H9 (cell line): Measurements from ENCODE around the gene TRIO. TPM values are rescaled to one million over a fixed set of nuclear protein-coding genes. Genes with fewer than 3 reads are reported as not detected.

ENCODE experiments used
- DNase-seq: peaks from one replicate; pipeline ENCODE4 v3.0.0-alpha.2; 2017
- H2AFZ ChIP-seq: one replicate; pipeline ENCODE4 v1.6.1; 2013; ENCODE audit warnings: mild to moderate bottlenecking, low read length, control low read depth, moderate library complexity
- H2AK5ac ChIP-seq: 2 replicates; pipeline ENCODE4 v1.6.1; 2013; ENCODE audit warnings: low read length, control low read depth, mixed read lengths; ENCODE audit not compliant: insufficient read length
- H2BK120ac ChIP-seq: one replicate; pipeline ENCODE4 v1.6.1; 2013; ENCODE audit warnings: low read depth, mild to moderate bottlenecking, low read length, control low read depth, inconsistent platforms; ENCODE audit not compliant: poor library complexity, severe bottlenecking
- H2BK12ac ChIP-seq: 2 replicates; pipeline ENCODE4 v1.6.1; 2013; ENCODE audit warnings: low read length, control low read depth, mixed read lengths, low read depth; ENCODE audit not compliant: insufficient read length
- H2BK15ac ChIP-seq: 2 replicates; pipeline ENCODE4 v1.6.1; 2013; ENCODE audit warnings: low read depth, low read length, control low read depth
- H2BK20ac ChIP-seq: one replicate; pipeline ENCODE4 v1.6.1; 2013; ENCODE audit warnings: low read depth, mild to moderate bottlenecking, low read length, control low read depth, inconsistent platforms; ENCODE audit not compliant: poor library complexity, severe bottlenecking
- H2BK5ac ChIP-seq: 2 replicates; pipeline ENCODE4 v1.6.1; 2013; ENCODE audit warnings: low read length, control low read depth, mixed read lengths; ENCODE audit not compliant: insufficient read length
- H3K14ac ChIP-seq: 2 replicates; pipeline ENCODE4 v1.6.1; 2013; ENCODE audit warnings: low read length, control low read depth; ENCODE audit not compliant: insufficient read depth
- H3K18ac ChIP-seq: 2 replicates; pipeline ENCODE4 v1.6.1; 2013; ENCODE audit warnings: low read depth, mild to moderate bottlenecking, mixed read lengths, low read length, control low read depth; ENCODE audit not compliant: insufficient read length
- H3K23ac ChIP-seq: 2 replicates; pipeline ENCODE4 v1.6.1; 2013; ENCODE audit warnings: low read length, control low read depth, mixed read lengths, low read depth; ENCODE audit not compliant: insufficient read length
- H3K23me2 ChIP-seq: 2 replicates; pipeline ENCODE4 v1.6.1; 2013; ENCODE audit warnings: low read depth, mild to moderate bottlenecking, mixed read lengths, low read length, control low read depth; ENCODE audit not compliant: insufficient read length, poor library complexity, severe bottlenecking
- H3K27ac ChIP-seq: 2 replicates; pipeline ENCODE4 v1.5.1; 2013; ENCODE audit warnings: low read length, control low read depth, mixed read lengths, low read depth; ENCODE audit not compliant: insufficient read length
- H3K27me3 ChIP-seq: 2 replicates; pipeline ENCODE4 v1.6.1; 2013; ENCODE audit warnings: low read length, control low read depth, inconsistent platforms; ENCODE audit not compliant: insufficient read depth
- H3K4ac ChIP-seq: 2 replicates; pipeline ENCODE4 v1.6.1; 2013; ENCODE audit warnings: low read depth, mild to moderate bottlenecking, control low read depth, inconsistent platforms, low read length, moderate library complexity
- H3K4me1 ChIP-seq: 2 replicates; pipeline ENCODE4 v1.6.1; 2013; ENCODE audit warnings: low read length, control low read depth, inconsistent platforms; ENCODE audit not compliant: insufficient read depth
- H3K4me2 ChIP-seq: 2 replicates; pipeline ENCODE4 v1.6.1; 2013; ENCODE audit warnings: low read length, control low read depth, mixed read lengths; ENCODE audit not compliant: insufficient read length, insufficient read depth
- H3K56ac ChIP-seq: 2 replicates; pipeline ENCODE4 v1.6.1; 2013; ENCODE audit warnings: low read depth, mild to moderate bottlenecking, mixed read lengths, low read length, control low read depth; ENCODE audit not compliant: insufficient read length
- H3K79me1 ChIP-seq: 2 replicates; pipeline ENCODE4 v1.6.1; 2013; ENCODE audit warnings: low read depth, mild to moderate bottlenecking, moderate library complexity, low read length, control low read depth, inconsistent platforms; ENCODE audit not compliant: insufficient read depth, poor library complexity, severe bottlenecking
- H3K79me2 ChIP-seq: 2 replicates; pipeline ENCODE4 v1.6.1; 2013; ENCODE audit warnings: low read length, control low read depth, inconsistent platforms; ENCODE audit not compliant: insufficient read depth
- H3K9ac ChIP-seq: 2 replicates; pipeline ENCODE4 v1.6.1; 2013; ENCODE audit warnings: low read length, control low read depth, mixed read lengths; ENCODE audit not compliant: insufficient read length; ENCODE audit errors: extremely low read depth
- H3K9me3 ChIP-seq: one replicate; pipeline ENCODE4 v1.6.1; 2013; ENCODE audit warnings: low read depth, low read length, inconsistent platforms; ENCODE audit not compliant: control insufficient read depth
- H3T11ph ChIP-seq: one replicate; pipeline ENCODE4 v1.6.1; 2013; ENCODE audit warnings: mild to moderate bottlenecking, low read length, control low read depth, inconsistent platforms
- H4K20me1 ChIP-seq: one replicate; pipeline ENCODE4 v1.6.1; 2013; ENCODE audit not compliant: control insufficient read depth, insufficient read length, insufficient read depth
- H4K5ac ChIP-seq: 2 replicates; pipeline ENCODE4 v1.6.1; 2013; ENCODE audit warnings: low read depth, mild to moderate bottlenecking, mixed read lengths, low read length, control low read depth; ENCODE audit not compliant: insufficient read length
- H4K8ac ChIP-seq: replicated peaks from 2 replicates; pipeline ENCODE4 v1.6.1; 2013; ENCODE audit warnings: low read length, control low read depth, mixed read lengths, low read depth; ENCODE audit not compliant: insufficient read length
- H4K91ac ChIP-seq: 2 replicates; pipeline ENCODE4 v1.6.1; 2013; ENCODE audit warnings: low read depth, mild to moderate bottlenecking, moderate library complexity, mixed read lengths, low read length, control low read depth; ENCODE audit not compliant: insufficient read length
- H3K27ac Mint-ChIP-seq, 3 experiments: 2 replicates in 2 of 3; 3 replicates in 1 of 3; pipeline ENCODE4 v1.8.0; 2020 to 2021; ENCODE audit warnings: mixed read lengths in 3 of 3, mild to moderate bottlenecking in 1 of 3, moderate library complexity in 1 of 3
- H3K27me3 Mint-ChIP-seq: 2 replicates; pipeline ENCODE4 v1.8.0; 2021; ENCODE audit warnings: low read depth, mild to moderate bottlenecking, moderate library complexity, mixed read lengths
- H3K36me3 Mint-ChIP-seq, 3 experiments: 2 replicates in 2 of 3; 3 replicates in 1 of 3; pipeline ENCODE4 v1.8.0; 2020 to 2021; ENCODE audit warnings: low read depth in 3 of 3, mixed read lengths in 3 of 3; ENCODE audit not compliant: insufficient read depth in 1 of 3
- H3K4me1 Mint-ChIP-seq, 2 experiments: 2 replicates each; pipeline ENCODE4 v1.8.0; 2020; ENCODE audit warnings: mixed read lengths in 2 of 2
- H3K4me3 Mint-ChIP-seq, 2 experiments: 2 replicates in 1 of 2; 3 replicates in 1 of 2; pipeline ENCODE4 v1.8.0; 2020 to 2021; ENCODE audit warnings: mild to moderate bottlenecking in 2 of 2, mixed read lengths in 2 of 2, moderate library complexity in 1 of 2
- H3K9me3 Mint-ChIP-seq, 2 experiments: 2 replicates in 1 of 2; 3 replicates in 1 of 2; pipeline ENCODE4 v1.8.0; 2020; ENCODE audit warnings: mild to moderate bottlenecking in 2 of 2, mixed read lengths in 2 of 2, moderate library complexity in 1 of 2
- WGBS: extraction: QIAGEN DNeasy Blood & Tissue Kit; methylation state at CpG from one replicate; pipeline ENCODE4 v1.1.7; 2013; ENCODE audit warnings: missing lambda C conversion rate, low lambda C conversion rate, mixed read lengths; ENCODE audit not compliant: insufficient read length; ENCODE audit errors: extremely low coverage; 5-methylcytosine and 5-hydroxymethylcytosine counted together
- total RNA-seq: library from RNA; stranded (reverse); gene quantifications from 2 replicates; pipeline ENCODE4 v1.2.1, GENCODE V29; 2021
- TF ChIP-seq, protein P1 (sequence below): fragments of 200-600 bp; sonication (generic); conservative IDR thresholded peaks from 3 replicates; pipeline ENCODE4 v1.8.0; 2021; ENCODE audit warnings: antibody characterized with exemption, mild to moderate bottlenecking

TRIO gene
- total RNA-seq, 1 experiment from 2014 or later, result 87.8 TPM

DNA sequence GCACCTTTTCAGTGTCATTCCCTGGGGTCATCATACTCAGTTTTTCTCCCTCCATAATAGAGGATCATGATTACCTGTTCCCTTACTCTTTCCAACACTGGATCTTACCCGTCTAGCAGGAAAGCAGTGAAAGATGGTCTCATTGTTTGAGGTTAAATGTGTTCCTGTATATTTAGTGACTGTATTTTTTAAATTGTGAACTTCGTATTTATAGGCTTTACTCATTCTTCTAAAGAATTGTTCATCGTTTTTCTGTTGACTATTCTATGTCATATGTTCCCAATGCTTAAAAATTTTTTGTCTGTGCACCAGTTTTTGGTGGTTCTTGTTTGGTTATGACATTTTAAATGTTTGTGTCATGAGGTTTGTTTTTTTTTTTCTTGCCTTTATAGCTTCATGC is 233.6 kb downstream of the TRIO start:
- TF ChIP-seq, protein P1, sequence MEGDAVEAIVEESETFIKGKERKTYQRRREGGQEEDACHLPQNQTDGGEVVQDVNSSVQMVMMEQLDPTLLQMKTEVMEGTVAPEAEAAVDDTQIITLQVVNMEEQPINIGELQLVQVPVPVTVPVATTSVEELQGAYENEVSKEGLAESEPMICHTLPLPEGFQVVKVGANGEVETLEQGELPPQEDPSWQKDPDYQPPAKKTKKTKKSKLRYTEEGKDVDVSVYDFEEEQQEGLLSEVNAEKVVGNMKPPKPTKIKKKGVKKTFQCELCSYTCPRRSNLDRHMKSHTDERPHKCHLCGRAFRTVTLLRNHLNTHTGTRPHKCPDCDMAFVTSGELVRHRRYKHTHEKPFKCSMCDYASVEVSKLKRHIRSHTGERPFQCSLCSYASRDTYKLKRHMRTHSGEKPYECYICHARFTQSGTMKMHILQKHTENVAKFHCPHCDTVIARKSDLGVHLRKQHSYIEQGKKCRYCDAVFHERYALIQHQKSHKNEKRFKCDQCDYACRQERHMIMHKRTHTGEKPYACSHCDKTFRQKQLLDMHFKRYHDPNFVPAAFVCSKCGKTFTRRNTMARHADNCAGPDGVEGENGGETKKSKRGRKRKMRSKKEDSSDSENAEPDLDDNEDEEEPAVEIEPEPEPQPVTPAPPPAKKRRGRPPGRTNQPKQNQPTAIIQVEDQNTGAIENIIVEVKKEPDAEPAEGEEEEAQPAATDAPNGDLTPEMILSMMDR, result no peak
- peaks cover 5% of the 10 kb centered on the region for H3K23me2 ChIP-seq
- no peak overlapping the region for H3K56ac ChIP-seq
- H4K91ac ChIP-seq, result no peak overlapping the region
- no peak overlapping the region for H3T11ph ChIP-seq
- H3K18ac ChIP-seq, result no peak overlapping the region
- H3K9me3 ChIP-seq, result no peaks in the 10 kb centered on the region
- H2BK12ac ChIP-seq, result no peak overlapping the region
- no peaks in the 10 kb centered on the region for H3K9me3 Mint-ChIP-seq
- H3K79me2 ChIP-seq, result no peaks in the 10 kb centered on the region
- no peak overlapping the region for H3K4me3 Mint-ChIP-seq
- no peak overlapping the region for H3K4me2 ChIP-seq
- no peak overlapping the region for H2BK120ac ChIP-seq
- H3K27ac Mint-ChIP-seq, result no peak overlapping the region
- no peaks in the 10 kb centered on the region for H3K79me1 ChIP-seq
- no peaks in the 10 kb centered on the region for H3K27me3 Mint-ChIP-seq
- H3K4ac ChIP-seq, result no peak overlapping the region
- H2BK15ac ChIP-seq, result no peak overlapping the region
- peaks cover 3% of the 10 kb centered on the region; the same call in 1 of the 2 replicates for H3K4me1 ChIP-seq
- peaks cover 30 to 35% of the 10 kb centered on the region in 2 experiments for H3K4me1 Mint-ChIP-seq
- H3K27ac ChIP-seq, result no peak overlapping the region
- no peak overlapping the region for H3K23ac ChIP-seq
- H4K8ac ChIP-seq, result no peak overlapping the region
- no peak overlapping the region for H3K9ac ChIP-seq
- H3K14ac ChIP-seq, result no peak overlapping the region
- no CpG with 5 or more reads among the region's 3 CpGs for WGBS
- no peak overlapping the region for H2AFZ ChIP-seq
- H3K36me3 Mint-ChIP-seq, result peaks cover 30 to 73% (median 70%) of the 10 kb centered on the region in 3 experiments; a peak in 6 of 7 replicates
- DNase-seq, result no peak
- H4K20me1 ChIP-seq, result no peaks in the 10 kb centered on the region
- no peaks in the 10 kb centered on the region for H3K27me3 ChIP-seq
- H2BK5ac ChIP-seq, result no peak overlapping the region
- no peak overlapping the region for H2AK5ac ChIP-seq
- no peak overlapping the region for H4K5ac ChIP-seq
- H2BK20ac ChIP-seq, result no peak overlapping the region
